Measurements from ENCODE around the gene EVC2.

EVC2 gene

GRCh38 chr4:5708449-5709206 lies at the start of gene EVC2:
Gene EVC2 (minus strand): TSS chr4:5708559. CDS start chr4:5708513, 46 bp downstream.
- peak; percentile 43 for DNase-seq (ENCODE audit: low read depth)

- DNase-seq (ENCODE audit: low read depth), result no peak
Measured at GRCh38 chr4:5757954-5758353, 49.6 kb upstream of the EVC2 start.

GRCh38 chr4:5757536-5757935 lies 49.2 kb upstream of the EVC2 start:
- DNase-seq (ENCODE audit: low read depth), result no peak

GRCh38 chr4:5757091-5757490 lies 48.7 kb upstream of the EVC2 start:
- no peak for DNase-seq (ENCODE audit: low read depth)

- no peak for DNase-seq (ENCODE audit: low read depth)
Measured at GRCh38 chr4:5756271-5756670, 47.9 kb upstream of the EVC2 start.

GRCh38 chr4:5755679-5756078 lies 47.3 kb upstream of the EVC2 start:
- no peak for DNase-seq (ENCODE audit: low read depth)

GRCh38 chr4:5755161-5755560 lies 46.8 kb upstream of the EVC2 start:
- DNase-seq (ENCODE audit: low read depth), result no peak

GRCh38 chr4:5754529-5754881 lies 46.1 kb upstream of the EVC2 start:
- no peak for DNase-seq (ENCODE audit: low read depth)

- DNase-seq (ENCODE audit: low read depth), result peak; percentile 94
Measured at GRCh38 chr4:5753766-5754528, 45.6 kb upstream of the EVC2 start.

- no peak for DNase-seq (ENCODE audit: low read depth)
Measured at GRCh38 chr4:5753366-5753765, 45.0 kb upstream of the EVC2 start.

- DNase-seq (ENCODE audit: low read depth), result peak; percentile 90
Measured at GRCh38 chr4:5752376-5753184, 44.2 kb upstream of the EVC2 start.

GRCh38 chr4:5751666-5752375 lies 43.5 kb upstream of the EVC2 start:
- no peak for DNase-seq (ENCODE audit: low read depth)

GRCh38 chr4:5750946-5751665 lies 42.7 kb upstream of the EVC2 start:
- DNase-seq (ENCODE audit: low read depth), result peak; percentile 99

GRCh38 chr4:5750052-5750945 lies 41.9 kb upstream of the EVC2 start:
- DNase-seq (ENCODE audit: low read depth), result peak; percentile 78

GRCh38 chr4:5749568-5749967 lies 41.2 kb upstream of the EVC2 start:
- DNase-seq (ENCODE audit: low read depth), result no peak

- peak; percentile 97 for DNase-seq (ENCODE audit: low read depth)
Measured at GRCh38 chr4:5747738-5748375, 39.5 kb upstream of the EVC2 start.

- DNase-seq (ENCODE audit: low read depth), result peak; percentile 60
Measured at GRCh38 chr4:5746829-5747737, 38.7 kb upstream of the EVC2 start.

GRCh38 chr4:5746250-5746649 lies 37.9 kb upstream of the EVC2 start:
- DNase-seq (ENCODE audit: low read depth), result no peak

- no peak for DNase-seq (ENCODE audit: low read depth)
Measured at GRCh38 chr4:5742968-5743367, 34.6 kb upstream of the EVC2 start.

Data from amniotic epithelial cell (primary cell).